ENCODE data around the gene RTL9. TPM values are rescaled to one million over a fixed set of nuclear protein-coding genes. Genes with fewer than 3 reads are reported as not detected.

RTL9 gene
- total RNA-seq, 1 experiment from 2014 or later = 0.24 TPM

GRCh38 chrX:110402091-110402849 is 43.6 kb downstream of the RTL9 start:
- no peak overlapping the region for H3K4me3 Mint-ChIP-seq
- H3K4me1 Mint-ChIP-seq = peaks cover 27% of the 10 kb centered on the region
- TF ChIP-seq ELF4 (CRISPR knock-in tag; IDR thresholded peaks at IDR 0.05; ENCODE audit: low read depth) = no peak
- no peak for TF ChIP-seq MAX (CRISPR knock-in tag; IDR thresholded peaks at IDR 0.05)
- no peak for TF ChIP-seq GRHL2 (CRISPR knock-in tag; IDR thresholded peaks at IDR 0.05; ENCODE audit: insufficient replicate concordance, severe bottlenecking)
- no peak for TF ChIP-seq IRF2 (CRISPR knock-in tag; IDR thresholded peaks at IDR 0.05; ENCODE audit: borderline replicate concordance, low read depth)
- no peak for TF ChIP-seq ZNF396 (CRISPR knock-in tag; IDR thresholded peaks at IDR 0.05; ENCODE audit: borderline replicate concordance)
- TF ChIP-seq, protein P1, sequence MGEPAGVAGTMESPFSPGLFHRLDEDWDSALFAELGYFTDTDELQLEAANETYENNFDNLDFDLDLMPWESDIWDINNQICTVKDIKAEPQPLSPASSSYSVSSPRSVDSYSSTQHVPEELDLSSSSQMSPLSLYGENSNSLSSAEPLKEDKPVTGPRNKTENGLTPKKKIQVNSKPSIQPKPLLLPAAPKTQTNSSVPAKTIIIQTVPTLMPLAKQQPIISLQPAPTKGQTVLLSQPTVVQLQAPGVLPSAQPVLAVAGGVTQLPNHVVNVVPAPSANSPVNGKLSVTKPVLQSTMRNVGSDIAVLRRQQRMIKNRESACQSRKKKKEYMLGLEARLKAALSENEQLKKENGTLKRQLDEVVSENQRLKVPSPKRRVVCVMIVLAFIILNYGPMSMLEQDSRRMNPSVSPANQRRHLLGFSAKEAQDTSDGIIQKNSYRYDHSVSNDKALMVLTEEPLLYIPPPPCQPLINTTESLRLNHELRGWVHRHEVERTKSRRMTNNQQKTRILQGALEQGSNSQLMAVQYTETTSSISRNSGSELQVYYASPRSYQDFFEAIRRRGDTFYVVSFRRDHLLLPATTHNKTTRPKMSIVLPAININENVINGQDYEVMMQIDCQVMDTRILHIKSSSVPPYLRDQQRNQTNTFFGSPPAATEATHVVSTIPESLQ (CRISPR knock-in tag; IDR thresholded peaks at IDR 0.05) = no peak
- TF ChIP-seq FOXP1 (CRISPR knock-in tag; IDR thresholded peaks at IDR 0.05; ENCODE audit: borderline replicate concordance) = no peak
- TF ChIP-seq, protein P2, sequence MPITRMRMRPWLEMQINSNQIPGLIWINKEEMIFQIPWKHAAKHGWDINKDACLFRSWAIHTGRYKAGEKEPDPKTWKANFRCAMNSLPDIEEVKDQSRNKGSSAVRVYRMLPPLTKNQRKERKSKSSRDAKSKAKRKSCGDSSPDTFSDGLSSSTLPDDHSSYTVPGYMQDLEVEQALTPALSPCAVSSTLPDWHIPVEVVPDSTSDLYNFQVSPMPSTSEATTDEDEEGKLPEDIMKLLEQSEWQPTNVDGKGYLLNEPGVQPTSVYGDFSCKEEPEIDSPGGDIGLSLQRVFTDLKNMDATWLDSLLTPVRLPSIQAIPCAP (CRISPR knock-in tag; IDR thresholded peaks at IDR 0.05) = no peak
- no peak for TF ChIP-seq ARID4B (CRISPR knock-in tag; IDR thresholded peaks at IDR 0.05; ENCODE audit: borderline replicate concordance)
- no peak for TF ChIP-seq ZNF317 (CRISPR knock-in tag; IDR thresholded peaks at IDR 0.05; ENCODE audit: borderline replicate concordance, low read depth)
- H3K36me3 Mint-ChIP-seq = no peaks in the 10 kb centered on the region
- DNase-seq (ENCODE audit: low spot score) (no peak), ATAC-seq (peak; percentile 71)
- H3K9me3 Mint-ChIP-seq = no peaks in the 10 kb centered on the region
- H3K27ac Mint-ChIP-seq = no peak overlapping the region
- ChIA-PET POLR2A (interaction anchor here (0.6 kb wide), 1 partner anchor 422 kb away, joined by 3 read pairs; no protein-coding TSS in a partner anchor), CTCF (interaction anchor here (1.2 to 1.5 kb wide), 3 partner anchors 11 to 234 kb away, joined by 3 to 6 read pairs (median 4); no protein-coding TSS in a partner anchor)
- no peaks in the 10 kb centered on the region for H3K27me3 Mint-ChIP-seq (ENCODE audit: low read depth)

DNA sequence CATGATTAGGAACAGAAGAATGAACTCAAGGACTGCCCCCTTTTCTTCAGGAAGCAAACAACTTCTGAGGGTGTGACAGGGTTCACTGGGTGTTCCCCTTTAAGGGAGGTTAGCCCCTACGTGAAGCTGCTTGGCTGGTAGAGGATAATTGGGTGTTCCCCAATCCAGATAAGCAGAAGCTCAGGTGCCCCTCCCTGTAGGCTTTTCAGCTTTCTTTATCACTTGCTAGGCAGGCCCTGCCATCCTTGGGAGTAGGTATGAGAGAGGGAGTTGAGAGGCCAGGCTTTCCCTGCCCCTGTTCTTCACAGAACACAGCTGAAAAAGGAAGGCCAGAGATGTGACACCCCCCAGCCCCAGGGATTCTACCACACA is 44.2 kb downstream of the RTL9 start:
- DNase-seq (ENCODE audit: low spot score) = no peak
- Mint-ChIP-seq H3K9me3 (no peaks in the 10 kb centered on the region), H3K27me3 (ENCODE audit: low read depth) (no peaks in the 10 kb centered on the region), H3K4me1 (peaks cover 26% of the 10 kb centered on the region), H3K27ac (no peak overlapping the region), H3K4me3 (no peak overlapping the region), H3K36me3 (no peaks in the 10 kb centered on the region)
- POLR2A ChIA-PET = interaction anchor here (0.6 kb wide), 1 partner anchor 422 kb away, joined by 3 read pairs; no protein-coding TSS in a partner anchor
- CTCF ChIA-PET = interaction anchor here (1.2 to 1.5 kb wide), 3 partner anchors 11 to 235 kb away, joined by 3 to 6 read pairs (median 4); no protein-coding TSS in a partner anchor
- ATAC-seq = no peak
- TF ChIP-seq OVOL2 (CRISPR knock-in tag; IDR thresholded peaks at IDR 0.05; ENCODE audit: borderline replicate concordance) (no peak), PREB (CRISPR knock-in tag; IDR thresholded peaks at IDR 0.05; ENCODE audit: borderline replicate concordance) (no peak), CREB1 (CRISPR knock-in tag; IDR thresholded peaks at IDR 0.05) (no peak), IRF2 (CRISPR knock-in tag; IDR thresholded peaks at IDR 0.05; ENCODE audit: borderline replicate concordance, low read depth) (no peak), NR2C2 (CRISPR knock-in tag; IDR thresholded peaks at IDR 0.05) (no peak), SMAD4 (CRISPR knock-in tag; IDR thresholded peaks at IDR 0.05) (no peak), PRRX2 (CRISPR knock-in tag; IDR thresholded peaks at IDR 0.05) (no peak), ZNF219 (CRISPR knock-in tag; IDR thresholded peaks at IDR 0.05; ENCODE audit: borderline replicate concordance) (no peak), HMGXB4 (CRISPR knock-in tag; IDR thresholded peaks at IDR 0.05) (no peak), ZNF317 (CRISPR knock-in tag; IDR thresholded peaks at IDR 0.05; ENCODE audit: borderline replicate concordance, low read depth) (no peak), EMX1 (CRISPR knock-in tag; IDR thresholded peaks at IDR 0.05) (no peak), ELF4 (CRISPR knock-in tag; IDR thresholded peaks at IDR 0.05; ENCODE audit: low read depth) (no peak), ZNF121 (CRISPR knock-in tag; IDR thresholded peaks at IDR 0.05) (no peak), TEAD1 (CRISPR knock-in tag; IDR thresholded peaks at IDR 0.05) (no peak), FOXP1 (CRISPR knock-in tag; IDR thresholded peaks at IDR 0.05; ENCODE audit: borderline replicate concordance) (no peak)
- TF ChIP-seq, protein P3, sequence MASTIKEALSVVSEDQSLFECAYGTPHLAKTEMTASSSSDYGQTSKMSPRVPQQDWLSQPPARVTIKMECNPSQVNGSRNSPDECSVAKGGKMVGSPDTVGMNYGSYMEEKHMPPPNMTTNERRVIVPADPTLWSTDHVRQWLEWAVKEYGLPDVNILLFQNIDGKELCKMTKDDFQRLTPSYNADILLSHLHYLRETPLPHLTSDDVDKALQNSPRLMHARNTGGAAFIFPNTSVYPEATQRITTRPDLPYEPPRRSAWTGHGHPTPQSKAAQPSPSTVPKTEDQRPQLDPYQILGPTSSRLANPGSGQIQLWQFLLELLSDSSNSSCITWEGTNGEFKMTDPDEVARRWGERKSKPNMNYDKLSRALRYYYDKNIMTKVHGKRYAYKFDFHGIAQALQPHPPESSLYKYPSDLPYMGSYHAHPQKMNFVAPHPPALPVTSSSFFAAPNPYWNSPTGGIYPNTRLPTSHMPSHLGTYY (CRISPR knock-in tag; IDR thresholded peaks at IDR 0.05) = no peak
